ENCODE measurements around the gene DGAT2.

DGAT2 gene

GRCh38 chr11:75796091-75796435, 27.5 kb downstream of the DGAT2 start:
- intact Hi-C loops (cut with DNase I): no loop called here
- peak in 1 of 10 donors; percentile 77 for DNase-seq

- DNase-seq: peak in 1 of 10 donors; percentile 57
- intact Hi-C loops (cut with DNase I): no loop called here
Observed at GRCh38 chr11:75797116-75797515, 28.5 kb downstream of the DGAT2 start.

GRCh38 chr11:75797792-75798191, 29.2 kb downstream of the DGAT2 start:
- intact Hi-C loops (cut with DNase I): no loop called here

GRCh38 chr11:75800136-75800675, 31.6 kb downstream of the DGAT2 start:
- peak in 2 of 10 donors; percentile 45 to 78 for DNase-seq
- intact Hi-C loops (cut with DNase I): loop anchor here (5.0 kb wide), 1 partner anchor 517 kb away; no protein-coding TSS in a partner anchor

More at GRCh38 chr11:75797792-75798191, 29.2 kb downstream of the DGAT2 start:
- DNase-seq: peak in 2 of 10 donors; percentile 32 to 66

- peak in 4 of 10 donors; percentile 15 to 47 (median 34) for DNase-seq
- intact Hi-C loops (cut with DNase I): loop anchor here (5.0 kb wide), 1 partner anchor 516 kb away; no protein-coding TSS in a partner anchor
Observed at GRCh38 chr11:75800728-75801361, 32.3 kb downstream of the DGAT2 start.

- peak in 2 of 10 donors; percentile 41 to 50 for DNase-seq
- intact Hi-C loops (cut with DNase I): loop anchor here (2.0 to 5.0 kb wide), 2 partner anchors 351 to 516 kb away; no protein-coding TSS in a partner anchor
Observed at GRCh38 chr11:75801362-75802020, 32.9 kb downstream of the DGAT2 start.

GRCh38 chr11:75802021-75802912, 33.7 kb downstream of the DGAT2 start:
- peak in 2 of 10 donors; percentile 67 to 88 for DNase-seq
- intact Hi-C loops (cut with DNase I): loop anchor here (2.0 to 5.0 kb wide), 2 partner anchors 351 to 515 kb away; no protein-coding TSS in a partner anchor

- peak in 9 of 10 donors; percentile 38 to 93 (median 83) for DNase-seq
- intact Hi-C loops (cut with DNase I): loop anchor here (1.0 to 5.0 kb wide), 3 partner anchors 65 to 514 kb away; no protein-coding TSS in a partner anchor
Observed at GRCh38 chr11:75802913-75803820, 34.6 kb downstream of the DGAT2 start.

- intact Hi-C loops (cut with DNase I): no loop called here
- no peak for DNase-seq
Observed at GRCh38 chr11:75809111-75809510, 40.5 kb downstream of the DGAT2 start.

- intact Hi-C loops (cut with DNase I): no loop called here
- DNase-seq: no peak
Observed at GRCh38 chr11:75809991-75810390, 41.4 kb downstream of the DGAT2 start.

GRCh38 chr11:75810637-75811390, 42.2 kb downstream of the DGAT2 start:
- intact Hi-C loops (cut with DNase I): no loop called here
- no peak for DNase-seq

- intact Hi-C loops (cut with DNase I): no loop called here
Observed at GRCh38 chr11:75811485-75811884, 42.9 kb downstream of the DGAT2 start.

GRCh38 chr11:75812542-75813040, 44.0 kb downstream of the DGAT2 start:
- DNase-seq: no peak
- intact Hi-C loops (cut with DNase I): no loop called here

More at GRCh38 chr11:75811485-75811884, 42.9 kb downstream of the DGAT2 start:
- no peak for DNase-seq

GRCh38 chr11:75813124-75813523, 44.5 kb downstream of the DGAT2 start:
- intact Hi-C loops (cut with DNase I): no loop called here
- DNase-seq: peak in 1 of 10 donors; percentile 64

- intact Hi-C loops (cut with DNase I): no loop called here
Observed at GRCh38 chr11:75813622-75814039, 45.1 kb downstream of the DGAT2 start.

GRCh38 chr11:75814363-75814676, 45.7 kb downstream of the DGAT2 start:
- DNase-seq: no peak
- intact Hi-C loops (cut with DNase I): no loop called here

More at GRCh38 chr11:75813622-75814039, 45.1 kb downstream of the DGAT2 start:
- DNase-seq: no peak

- intact Hi-C loops (cut with DNase I): loop anchor here (5.0 kb wide), 1 partner anchor 52 kb away; no protein-coding TSS in a partner anchor
- peak; percentile 98 to 100 (median 99) for DNase-seq
Observed at GRCh38 chr11:75814677-75815344, 46.2 kb downstream of the DGAT2 start, which contains the start of gene UVRAG. UVRAG (plus strand) TSS chr11:75815210; CDS start chr11:75815408, 198 bp downstream.
